Sciatic nerve (tissue), 2 donors: Measurements from ENCODE around the gene ATF4. TPM values are rescaled to one million over a fixed set of nuclear protein-coding genes. Genes with fewer than 3 reads are reported as not detected.
A peak's percentile ranks its signal among the peaks of the same experiment; 100 is the strongest.

ENCODE experiments used
- ATAC-seq: fragments of 200-7000 bp; cut with Tn5 transposase; one replicate; pipeline ENCODE4 v1.9.1; 2020; ENCODE audit warnings: mild to moderate bottlenecking, moderate library complexity
- DNase-seq: peaks from one replicate; pipeline ENCODE4 v3.0.0-alpha.2; 2020; ENCODE audit warnings: low spot score
- intact Hi-C: fragments of 100-400 bp; cut with DNase I; formaldehyde crosslinking; loops from one replicate; pipeline ENCODE4 v1.14.2; 2022
- total RNA-seq: library from RNA; stranded (reverse); fragmentation: NEBNext Ultra II Directional; extraction: Animal tissue kit (Norgen Biotek cat#: 25700); gene quantifications from one replicate; pipeline ENCODE4 v1.2.1, GENCODE V29; 2021
- donor health status: DM: no; HTN: no; CAD: no.
- donor health status: DM: no; HTN: no; CAD: no.

ATF4 gene
- total RNA-seq, 1 donor from 2014 or later = 319 TPM

GRCh38 chr22:39487826-39488520, 32.4 kb upstream of the ATF4 start:
- ATAC-seq = no peak
- intact Hi-C loops = no loop called here
- DNase-seq = no peak

- no peak for DNase-seq
- intact Hi-C loops = no loop called here
- no peak for ATAC-seq
These were observed 31.7 kb upstream of the ATF4 start for GRCh38 chr22:39488563-39489083.

GRCh38 chr22:39489094-39490068, 31.0 kb upstream of the ATF4 start:
- intact Hi-C loops = no loop called here
- ATAC-seq (no peak), DNase-seq (no peak)

GRCh38 chr22:39490135-39490798, 30.1 kb upstream of the ATF4 start:
- intact Hi-C loops = no loop called here
- ATAC-seq (peak; percentile 90), DNase-seq (peak; percentile 85)

- DNase-seq (no peak), ATAC-seq (no peak)
- intact Hi-C loops = no loop called here
These were observed 29.2 kb upstream of the ATF4 start for GRCh38 chr22:39490966-39491680.

GRCh38 chr22:39491696-39492095, 28.7 kb upstream of the ATF4 start:
- no peak for DNase-seq
- no peak for ATAC-seq

GRCh38 chr22:39492186-39492585, 28.2 kb upstream of the ATF4 start:
- no peak for DNase-seq
- ATAC-seq = no peak
- intact Hi-C loops = no loop called here

More at GRCh38 chr22:39491696-39492095, 28.7 kb upstream of the ATF4 start:
- intact Hi-C loops = no loop called here

GRCh38 chr22:39493759-39494158, 26.6 kb upstream of the ATF4 start:
- intact Hi-C loops = no loop called here
- DNase-seq (no peak), ATAC-seq (no peak)

- ATAC-seq (no peak), DNase-seq (no peak)
- intact Hi-C loops = no loop called here
These were observed 25.8 kb upstream of the ATF4 start for GRCh38 chr22:39494471-39495120.

- no peak for DNase-seq
- peak; percentile 70 for ATAC-seq
- intact Hi-C loops = no loop called here
These were observed 24.1 kb upstream of the ATF4 start for GRCh38 chr22:39496131-39496838.

- DNase-seq = no peak
- intact Hi-C loops = no loop called here
- no peak for ATAC-seq
These were observed 22.9 kb upstream of the ATF4 start for GRCh38 chr22:39497429-39497828.

GRCh38 chr22:39498368-39498767, 22.0 kb upstream of the ATF4 start:
- no peak for DNase-seq
- no peak for ATAC-seq
- intact Hi-C loops = no loop called here

- ATAC-seq (no peak), DNase-seq (no peak)
- intact Hi-C loops = no loop called here
These were observed 21.6 kb upstream of the ATF4 start for GRCh38 chr22:39498802-39499201.

GRCh38 chr22:39500101-39500500, 20.3 kb upstream of the ATF4 start:
- no peak for DNase-seq
- ATAC-seq = no peak
- intact Hi-C loops = no loop called here

GRCh38 chr22:39501644-39502108, 18.7 kb upstream of the ATF4 start:
- ATAC-seq (no peak), DNase-seq (no peak)
- intact Hi-C loops = no loop called here

GRCh38 chr22:39502109-39502788, 18.1 kb upstream of the ATF4 start, which contains the start of gene MIEF1:
Gene MIEF1, plus strand, starts transcription at chr22:39502290. Its CDS starts 9,005 bp downstream, at chr22:39511295.
- DNase-seq = peak; percentile 99
- intact Hi-C loops = no loop called here
- ATAC-seq = peak; percentile 98
